GM18868 (cell line): ENCODE measurements around the gene ANTXRL.
"Not testable (repeated sequence)": the region's sequence is repeated elsewhere in the genome, so short reads cannot be mapped to it uniquely, and the experiment has no call there.

Source experiments
- ATAC-seq: cut with Tn5 transposase; IDR thresholded peaks from one replicate; pipeline ENCODE4 v1.9.1; 2021; ENCODE audit warnings: mild to moderate bottlenecking, moderate library complexity; ENCODE audit not compliant: unreplicated experiment

The ANTXRL gene

GRCh38 chr10:46293832-46294640 is 7.2 kb downstream of the ANTXRL start:
- ATAC-seq = no peak

GRCh38 chr10:46294641-46295220 is 7.9 kb downstream of the ANTXRL start:
- ATAC-seq = no peak

DNA sequence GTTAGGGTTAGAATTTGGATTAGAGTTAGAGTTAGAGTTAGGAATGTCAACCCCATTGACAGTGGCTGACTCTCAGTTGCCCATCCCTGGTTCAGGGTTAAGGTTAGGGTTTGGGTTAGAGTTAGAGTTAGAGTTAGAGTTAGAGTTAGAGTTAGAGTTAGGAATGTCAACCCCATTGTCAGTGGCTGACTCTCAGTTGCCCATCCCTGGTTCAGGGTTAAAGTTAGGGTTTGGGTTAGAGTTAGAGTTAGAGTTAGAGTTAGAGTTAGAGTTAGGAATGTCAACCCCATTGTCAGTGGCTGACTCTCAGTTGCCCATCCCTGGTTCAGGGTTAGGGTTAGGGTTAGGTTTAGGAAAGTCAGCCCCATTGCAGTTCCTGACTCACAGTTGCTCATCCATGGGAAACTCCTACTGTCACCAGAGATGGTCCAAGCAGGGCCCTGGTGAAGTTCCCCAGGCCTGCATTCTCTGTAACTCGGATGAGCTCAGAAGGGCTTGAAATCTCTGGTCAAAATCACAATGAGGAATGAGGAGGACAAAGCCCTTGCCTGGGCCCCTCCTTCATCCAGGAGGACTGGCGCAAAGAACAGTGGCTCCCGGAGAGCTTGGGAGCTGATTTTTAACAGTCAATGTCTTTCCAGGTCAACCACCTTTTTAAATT is 8.7 kb downstream of the ANTXRL start:
- ATAC-seq = not testable (repeated sequence)

- ATAC-seq = not testable (repeated sequence)
Measured at GRCh38 chr10:46296086-46296485, 9.3 kb downstream of the ANTXRL start.

DNA sequence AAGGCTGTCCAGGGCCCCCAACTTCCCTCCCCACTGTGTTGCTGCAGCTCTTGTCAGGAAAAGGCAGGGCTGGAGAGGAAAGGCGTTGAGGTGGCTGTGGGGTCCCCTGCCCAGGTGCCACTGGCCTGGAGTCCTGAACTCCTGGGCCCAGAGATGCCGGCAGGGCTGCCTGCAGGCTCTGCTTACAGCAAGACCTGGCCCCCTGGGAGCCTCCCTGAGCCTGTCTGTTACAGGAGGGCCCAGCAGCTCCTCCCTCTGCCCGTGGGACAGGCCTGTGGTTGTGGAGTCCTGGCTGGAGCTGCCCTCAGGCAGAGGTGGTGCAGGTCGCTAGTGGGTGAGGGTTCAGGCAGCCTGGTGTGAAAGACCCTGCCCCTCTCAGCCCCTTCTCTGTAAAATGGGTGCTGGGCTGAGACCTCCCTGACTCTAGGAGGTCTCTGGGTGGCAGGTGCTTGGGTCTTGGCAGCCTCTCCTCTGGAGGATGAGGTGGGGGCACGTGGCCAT is 9.9 kb downstream of the ANTXRL start:
- no peak for ATAC-seq

DNA sequence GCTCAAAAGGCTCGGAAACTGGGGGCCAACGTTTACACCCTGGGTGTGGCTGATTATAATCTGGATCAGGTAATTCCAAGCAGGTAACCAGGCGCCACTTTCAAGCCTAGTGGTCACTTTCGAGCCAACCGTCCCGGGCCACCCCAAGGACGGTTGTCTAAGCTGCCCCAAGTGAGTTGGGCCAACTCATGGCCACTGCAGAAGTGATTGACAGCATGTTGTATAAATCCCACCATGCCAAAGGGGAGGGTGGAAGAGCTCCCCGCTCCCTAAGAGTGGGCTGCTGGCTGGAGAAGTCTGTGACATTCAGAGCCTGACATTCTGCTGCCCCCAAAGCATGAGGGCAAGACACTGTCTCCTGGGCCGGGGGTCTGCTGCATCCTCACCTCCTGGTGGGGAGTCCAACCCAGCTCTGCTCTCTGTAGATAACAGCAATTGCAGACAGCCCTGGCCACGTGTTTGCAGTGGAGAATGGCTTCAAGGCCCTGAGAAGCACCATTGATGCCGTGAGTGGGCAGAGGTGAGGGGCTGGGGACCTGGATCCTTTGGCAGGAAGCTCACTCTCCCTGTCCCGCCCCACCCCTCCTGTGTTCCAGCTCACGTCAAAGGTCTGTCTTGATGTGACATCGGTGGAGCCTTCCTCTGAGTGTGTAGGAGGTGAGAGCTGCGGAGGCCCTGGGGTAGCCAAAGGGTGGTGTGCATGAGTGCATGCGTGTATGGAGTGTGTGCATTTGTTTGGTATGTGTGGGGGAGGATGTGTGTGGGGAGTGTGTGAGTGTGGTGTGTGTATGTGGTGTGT is 10.8 kb downstream of the ANTXRL start:
- no peak for ATAC-seq

- no peak for ATAC-seq
Measured at GRCh38 chr10:46298477-46299285, 11.9 kb downstream of the ANTXRL start.

- no peak for ATAC-seq
Measured at GRCh38 chr10:46299286-46299535, 12.4 kb downstream of the ANTXRL start.

- ATAC-seq = no peak
Measured at GRCh38 chr10:46299536-46300369, 13.0 kb downstream of the ANTXRL start.

DNA sequence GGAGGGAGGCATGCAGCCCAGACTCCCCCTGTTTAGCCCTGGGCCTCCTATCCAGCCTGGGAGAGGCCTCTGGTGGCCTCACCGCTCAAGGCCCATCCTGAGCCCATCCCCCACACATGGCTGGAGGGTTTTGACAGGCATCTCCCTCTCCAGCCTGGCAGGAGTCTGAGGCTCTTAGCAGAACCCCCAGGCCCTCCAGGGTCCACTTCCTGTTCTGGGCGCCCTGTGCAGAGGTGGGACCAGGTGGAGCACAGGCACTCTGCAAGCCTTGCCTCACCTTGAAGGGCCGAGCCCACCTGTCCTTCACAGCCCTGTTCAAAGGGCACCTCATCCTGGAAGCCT is 13.5 kb downstream of the ANTXRL start:
- ATAC-seq = not testable (repeated sequence)

GRCh38 chr10:46301056-46301645 is 14.4 kb downstream of the ANTXRL start:
- no peak for ATAC-seq

GRCh38 chr10:46301721-46302479 is 15.1 kb downstream of the ANTXRL start:
- no peak for ATAC-seq

- ATAC-seq = not testable (repeated sequence)
Measured at GRCh38 chr10:46302765-46303352, 16.1 kb downstream of the ANTXRL start.

- no peak for ATAC-seq
Measured at GRCh38 chr10:46304062-46304461, 17.3 kb downstream of the ANTXRL start.

DNA sequence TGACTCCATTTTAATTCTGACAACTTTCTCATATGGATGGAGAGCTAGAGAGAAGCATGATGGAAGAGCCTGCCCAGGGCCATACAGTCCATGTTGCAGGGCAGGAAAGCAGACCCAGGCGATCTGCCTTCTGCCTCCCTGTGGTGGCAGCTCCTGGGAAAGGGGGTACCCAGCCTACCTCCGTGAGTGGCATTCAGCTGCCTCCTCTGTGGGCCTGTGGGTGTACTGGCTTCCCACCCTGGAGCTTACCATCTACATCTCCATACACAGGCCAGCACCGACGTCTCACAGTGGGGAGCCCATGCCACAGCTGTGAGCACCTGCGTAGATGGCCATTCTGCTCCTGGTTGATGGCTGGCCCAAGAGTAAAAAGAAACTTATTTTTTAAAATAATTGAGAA is 17.9 kb downstream of the ANTXRL start:
- ATAC-seq = not testable (repeated sequence)

GRCh38 chr10:46305079-46305818 is 18.5 kb downstream of the ANTXRL start:
- no peak for ATAC-seq

- ATAC-seq = no peak
Measured at GRCh38 chr10:46305986-46306385, 19.2 kb downstream of the ANTXRL start.
